CD4-positive, alpha-beta T cell (primary cell): Measurements from ENCODE around the gene XIRP1. TPM values are rescaled to one million over a fixed set of nuclear protein-coding genes. Genes with fewer than 3 reads are reported as not detected.

ENCODE experiments used
- ATAC-seq: fragments of 200-7000 bp; cut with Tn5 transposase; one replicate; pipeline ENCODE4 v1.10.0; 2022; ENCODE audit warnings: mild to moderate bottlenecking; ENCODE audit not compliant: poor library complexity
- CTCF ChIA-PET: fragments of 350-600 bp; sonication (Branson Sonifier 250); formaldehyde crosslinking; loops from one replicate; lab custom pipeline; 2021; ENCODE audit warnings: antibody characterized with exemption, inconsistent platforms; lab: Charles Lee
- POLR2A ChIA-PET: fragments of 350-600 bp; sonication (Branson Sonifier 250); formaldehyde crosslinking; loops from one replicate; lab custom pipeline; 2021; ENCODE audit warnings: antibody characterized with exemption, inconsistent platforms; lab: Charles Lee
- DNase-seq, 14 experiments: peaks; one replicate each; pipeline ENCODE4 v3.0.0-alpha.2; 2013 to 2020; ENCODE audit warnings: mixed read lengths in 2 of 14
- H3K27ac ChIP-seq, 2 donors: one replicate each; pipeline versions ENCODE4 v1.5.1 to v1.7.0; 2013; ENCODE audit warnings: low read length in 2 of 2, low read depth in 1 of 2, mild to moderate bottlenecking in 1 of 2
- H3K27me3 ChIP-seq, 2 experiments: 1 replicate in 1 of 2; 2 replicates in 1 of 2; pipeline versions ENCODE4 v1.6.1 to v1.7.0; 2013; ENCODE audit warnings: low read length in 2 of 2, control low read depth in 1 of 2, mild to moderate bottlenecking in 1 of 2, moderate library complexity in 1 of 2; ENCODE audit not compliant: insufficient read depth in 2 of 2, control insufficient read depth in 1 of 2
- H3K36me3 ChIP-seq: one replicate; pipeline ENCODE4 v1.6.1; 2013; ENCODE audit warnings: low read length, control low read depth; ENCODE audit not compliant: insufficient read depth
- H3K4me1 ChIP-seq: one replicate; pipeline ENCODE4 v1.6.1; 2013; ENCODE audit warnings: low read length, control low read depth; ENCODE audit not compliant: insufficient read depth
- H3K4me3 ChIP-seq: one replicate; pipeline ENCODE4 v1.5.1; 2013; ENCODE audit warnings: mild to moderate bottlenecking, low read length, moderate library complexity
- H3K9me3 ChIP-seq, 2 experiments: 1 replicate in 1 of 2; 2 replicates in 1 of 2; pipeline versions ENCODE4 v1.6.1 to v1.7.0; 2013; ENCODE audit warnings: low read length in 2 of 2, mild to moderate bottlenecking in 2 of 2, control low read depth in 1 of 2, moderate library complexity in 1 of 2; ENCODE audit not compliant: control insufficient read depth in 1 of 2, insufficient read depth in 1 of 2
- H3K27ac Mint-ChIP-seq: one replicate; pipeline ENCODE4 v1.8.0; 2020; ENCODE audit warnings: mixed read lengths
- H3K27me3 Mint-ChIP-seq: one replicate; pipeline ENCODE4 v1.8.0; 2021; ENCODE audit warnings: mixed read lengths
- H3K36me3 Mint-ChIP-seq: one replicate; pipeline ENCODE4 v1.8.0; 2021; ENCODE audit warnings: low read depth, mixed read lengths
- H3K4me1 Mint-ChIP-seq: one replicate; pipeline ENCODE4 v1.8.0; 2021; ENCODE audit warnings: low read depth, mixed read lengths
- H3K4me3 Mint-ChIP-seq: one replicate; pipeline ENCODE4 v1.8.0; 2020; ENCODE audit warnings: mild to moderate bottlenecking, mixed read lengths
- H3K9me3 Mint-ChIP-seq: one replicate; pipeline ENCODE4 v1.8.0; 2020; ENCODE audit warnings: mixed read lengths
- intact Hi-C, 2 experiments: fragments of 100-400 bp; cut with DNase I in 1 of 2; cut with micrococcal nuclease in 1 of 2; formaldehyde crosslinking; loops; one replicate each; pipeline versions ENCODE4 v1.15.1 to v1.9.0; 2023 to 2025; cut with DNase I, micrococcal nuclease
- total RNA-seq, 174 experiments: library from RNA in 2 of 174; stranded (reverse) in 2 of 174; gene quantifications; one replicate each; pipeline ENCODE4 v1.2.3 and lab custom pipeline; 2021 to 2026
- TF ChIP-seq, protein P1 (sequence below): fragments of 200-600 bp; IDR thresholded peaks from one replicate; pipeline ENCODE4 v1.8.0; 2022; ENCODE audit warnings: antibody characterized with exemption, mild to moderate bottlenecking

The XIRP1 gene
- total RNA-seq, 2 experiments from 2014 or later = not detected

DNA sequence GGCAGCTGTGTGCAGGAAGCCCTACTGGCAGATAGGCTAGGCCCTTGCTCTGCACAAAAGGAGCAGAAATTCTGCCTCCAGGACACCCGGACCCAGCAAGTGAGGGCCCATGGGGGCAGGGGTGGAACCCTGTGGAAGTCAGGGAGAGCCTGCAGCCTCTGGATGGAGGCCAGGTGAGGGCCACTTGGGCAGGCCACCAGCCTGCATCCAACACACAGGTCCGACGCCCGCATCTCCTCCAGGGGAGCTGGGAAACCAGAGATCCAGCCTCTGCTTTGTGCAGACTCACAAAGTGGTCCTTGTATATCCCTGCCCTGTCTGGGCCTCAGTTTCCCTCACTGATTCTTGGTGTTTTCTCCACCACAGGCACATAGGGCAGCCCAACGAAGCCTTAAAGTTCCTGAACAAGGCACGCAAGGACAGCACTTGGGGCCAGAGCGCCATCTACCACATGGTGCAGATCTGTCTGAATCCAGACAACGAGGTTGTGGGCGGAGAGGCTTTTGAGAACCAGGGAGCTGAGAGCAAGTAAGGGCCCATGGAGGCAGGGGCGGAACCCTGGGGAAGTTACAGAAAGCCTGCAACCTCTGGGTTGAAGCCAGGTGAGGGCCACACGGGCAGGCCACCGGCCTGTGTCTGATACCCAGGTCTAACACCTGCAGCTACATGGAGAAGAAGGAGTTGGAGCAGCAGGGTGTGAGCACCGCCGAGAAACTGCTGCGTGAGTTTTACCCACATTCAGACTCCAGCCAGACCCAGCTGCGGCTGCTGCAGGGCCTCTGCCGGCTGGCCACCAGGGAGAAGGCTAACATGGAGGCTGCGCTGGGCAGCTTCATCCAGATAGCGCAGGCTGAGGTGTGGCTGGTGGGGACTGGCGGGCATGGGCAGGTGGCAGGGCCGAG lies 55.6 kb downstream of the XIRP1 start:
- H3K36me3 ChIP-seq = peaks cover 21% of the 10 kb centered on the region
- TF ChIP-seq, protein P1, sequence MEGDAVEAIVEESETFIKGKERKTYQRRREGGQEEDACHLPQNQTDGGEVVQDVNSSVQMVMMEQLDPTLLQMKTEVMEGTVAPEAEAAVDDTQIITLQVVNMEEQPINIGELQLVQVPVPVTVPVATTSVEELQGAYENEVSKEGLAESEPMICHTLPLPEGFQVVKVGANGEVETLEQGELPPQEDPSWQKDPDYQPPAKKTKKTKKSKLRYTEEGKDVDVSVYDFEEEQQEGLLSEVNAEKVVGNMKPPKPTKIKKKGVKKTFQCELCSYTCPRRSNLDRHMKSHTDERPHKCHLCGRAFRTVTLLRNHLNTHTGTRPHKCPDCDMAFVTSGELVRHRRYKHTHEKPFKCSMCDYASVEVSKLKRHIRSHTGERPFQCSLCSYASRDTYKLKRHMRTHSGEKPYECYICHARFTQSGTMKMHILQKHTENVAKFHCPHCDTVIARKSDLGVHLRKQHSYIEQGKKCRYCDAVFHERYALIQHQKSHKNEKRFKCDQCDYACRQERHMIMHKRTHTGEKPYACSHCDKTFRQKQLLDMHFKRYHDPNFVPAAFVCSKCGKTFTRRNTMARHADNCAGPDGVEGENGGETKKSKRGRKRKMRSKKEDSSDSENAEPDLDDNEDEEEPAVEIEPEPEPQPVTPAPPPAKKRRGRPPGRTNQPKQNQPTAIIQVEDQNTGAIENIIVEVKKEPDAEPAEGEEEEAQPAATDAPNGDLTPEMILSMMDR = no peak
- no peaks in the 10 kb centered on the region for H3K9me3 Mint-ChIP-seq
- H3K27ac Mint-ChIP-seq = peak overlapping the region; percentile 48
- DNase-seq (peak in 1 of 14 experiments; percentile 38), ATAC-seq (no peak)
- ChIA-PET POLR2A (no interaction called here), CTCF (no interaction called here)
- peaks cover 13% of the 10 kb centered on the region for H3K4me1 Mint-ChIP-seq
- H3K27me3 ChIP-seq = no peaks in the 10 kb centered on the region
- H3K4me1 ChIP-seq = peaks cover 4% of the 10 kb centered on the region
- no peak overlapping the region for H3K4me3 ChIP-seq
- H3K27me3 Mint-ChIP-seq = no peaks in the 10 kb centered on the region
- no peaks in the 10 kb centered on the region for H3K9me3 ChIP-seq
- intact Hi-C loops = no loop called here
- H3K27ac ChIP-seq = no peak overlapping the region
- no peak overlapping the region for H3K4me3 Mint-ChIP-seq
- peaks cover 28% of the 10 kb centered on the region for H3K36me3 Mint-ChIP-seq

DNA sequence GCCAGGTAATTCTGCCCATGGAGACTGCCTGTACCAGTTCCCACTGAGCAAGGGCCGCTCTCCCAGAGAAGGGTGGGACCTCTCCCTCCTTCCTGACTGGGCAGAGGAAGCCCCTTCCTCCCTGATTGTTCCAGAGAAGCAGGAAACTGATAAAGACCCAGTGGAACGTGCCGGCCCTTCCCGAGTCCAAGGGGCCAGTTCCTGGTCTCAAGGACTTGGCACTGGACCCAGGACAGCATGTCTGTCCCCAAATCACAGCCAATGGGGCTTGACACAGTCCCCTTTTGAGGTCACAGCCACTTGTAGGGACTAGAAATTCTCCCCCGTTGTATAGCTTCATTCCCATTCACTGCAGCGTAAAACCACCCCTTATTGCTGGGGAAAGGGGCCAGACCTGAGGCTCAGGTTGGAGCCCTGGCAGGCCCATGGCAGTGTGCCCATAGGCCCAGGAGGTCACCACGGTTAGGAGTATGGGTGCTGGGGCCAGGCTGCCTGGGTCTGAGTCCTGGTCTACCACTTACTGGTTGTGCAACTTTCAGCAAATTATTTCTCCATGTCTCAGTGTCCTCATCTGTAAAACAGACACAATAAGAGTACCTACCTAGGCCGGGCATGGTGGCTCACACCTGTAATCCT lies 57.1 kb downstream of the XIRP1 start:
- POLR2A ChIA-PET = no interaction called here
- Mint-ChIP-seq H3K9me3 (no peaks in the 10 kb centered on the region), H3K27ac (no peak overlapping the region), H3K4me3 (no peak overlapping the region), H3K4me1 (peaks cover 8% of the 10 kb centered on the region), H3K36me3 (peaks cover 13% of the 10 kb centered on the region), H3K27me3 (no peaks in the 10 kb centered on the region)
- DNase-seq (peak in 1 of 14 experiments; percentile 27), ATAC-seq (no peak)
- Histone ChIP-seq H3K36me3 (peaks cover 6% of the 10 kb centered on the region), H3K4me1 (no peaks in the 10 kb centered on the region), H3K4me3 (no peak overlapping the region), H3K27me3 (no peaks in the 10 kb centered on the region), H3K27ac (no peak overlapping the region), H3K9me3 (no peaks in the 10 kb centered on the region)
- CTCF ChIA-PET = no interaction called here
- intact Hi-C loops = no loop called here
- TF ChIP-seq, protein P1 = no peak

DNA sequence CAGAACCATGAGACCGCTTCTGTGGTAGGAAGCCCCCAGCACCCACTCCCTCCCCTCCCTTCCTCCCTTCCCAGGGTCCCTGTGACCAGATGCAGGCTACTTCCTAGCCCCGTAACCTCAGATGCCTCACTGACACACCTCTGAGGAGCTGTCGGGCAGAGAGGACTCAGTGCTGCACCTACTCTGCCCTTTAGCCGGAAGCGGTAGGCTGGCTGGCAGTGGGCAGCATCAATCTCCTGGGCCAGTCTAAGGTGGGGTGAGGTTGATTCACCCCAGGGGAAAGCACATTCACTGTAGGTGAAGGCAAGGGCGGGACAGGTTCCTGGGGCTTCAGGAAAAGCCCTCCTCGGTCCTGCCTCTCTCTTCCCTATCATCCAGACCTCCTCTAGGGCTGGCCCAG lies 58.1 kb downstream of the XIRP1 start:
- ChIA-PET CTCF (interaction anchor here (1.7 kb wide), 1 partner anchor 158 kb away, joined by 4 read pairs; no protein-coding TSS in a partner anchor), POLR2A (no interaction called here)
- ATAC-seq = no peak
- no peaks in the 10 kb centered on the region for H3K9me3 ChIP-seq
- H3K4me3 ChIP-seq = no peak overlapping the region
- H3K27ac Mint-ChIP-seq = peak overlapping the region; percentile 54
- H3K27me3 ChIP-seq = no peaks in the 10 kb centered on the region
- peaks cover 8% of the 10 kb centered on the region for H3K4me1 Mint-ChIP-seq
- H3K36me3 Mint-ChIP-seq = peaks cover 7% of the 10 kb centered on the region
- no peaks in the 10 kb centered on the region for H3K9me3 Mint-ChIP-seq
- no peak overlapping the region for H3K4me3 Mint-ChIP-seq
- intact Hi-C loops = no loop called here
- TF ChIP-seq, protein P1 = no peak
- no peaks in the 10 kb centered on the region for H3K27me3 Mint-ChIP-seq
- H3K4me1 ChIP-seq = no peaks in the 10 kb centered on the region
- DNase-seq = peak in 2 of 14 experiments; percentile 17 to 24
- H3K27ac ChIP-seq = no peak overlapping the region
- H3K36me3 ChIP-seq = peaks cover 6% of the 10 kb centered on the region
